NCI-H1105 (cell line): Measurements from ENCODE around the gene DOK6.
"Not testable (repeated sequence)": the region's sequence is repeated elsewhere in the genome, so short reads cannot be mapped to it uniquely, and the experiment has no call there.

Experiments used
- DNase-seq: peaks from one replicate; lab custom pipeline; 2025; lab: John Stamatoyannopoulos, UW

Gene DOK6

GRCh38 chr18:69871363-69871762, 470.7 kb downstream of the DOK6 start:
- no peak for DNase-seq

- DNase-seq: no peak
These were observed 472.0 kb downstream of the DOK6 start for GRCh38 chr18:69872661-69873060.

GRCh38 chr18:69874058-69874457, 473.4 kb downstream of the DOK6 start:
- DNase-seq: no peak

- no peak for DNase-seq
These were observed 475.8 kb downstream of the DOK6 start for GRCh38 chr18:69876490-69876889.

- DNase-seq: no peak
These were observed 477.7 kb downstream of the DOK6 start for GRCh38 chr18:69878213-69878933.

GRCh38 chr18:69879051-69879450, 478.4 kb downstream of the DOK6 start:
- not testable (repeated sequence) for DNase-seq

- no peak for DNase-seq
These were observed 479.4 kb downstream of the DOK6 start for GRCh38 chr18:69880083-69880482.

GRCh38 chr18:69882965-69883668, 482.4 kb downstream of the DOK6 start:
- DNase-seq: no peak

GRCh38 chr18:69883781-69884180, 483.1 kb downstream of the DOK6 start:
- no peak for DNase-seq

- DNase-seq: no peak
These were observed 484.7 kb downstream of the DOK6 start for GRCh38 chr18:69885355-69885754.

GRCh38 chr18:69885841-69886531, 485.3 kb downstream of the DOK6 start:
- DNase-seq: no peak

GRCh38 chr18:69887256-69887655, 486.6 kb downstream of the DOK6 start:
- DNase-seq: no peak

GRCh38 chr18:69889009-69889408, 488.3 kb downstream of the DOK6 start:
- no peak for DNase-seq

- no peak for DNase-seq
These were observed 489.9 kb downstream of the DOK6 start for GRCh38 chr18:69890558-69890957.

GRCh38 chr18:69894467-69894866, 493.8 kb downstream of the DOK6 start:
- no peak for DNase-seq

- DNase-seq: no peak
These were observed 494.7 kb downstream of the DOK6 start for GRCh38 chr18:69895066-69896047.

GRCh38 chr18:69897397-69898108, 496.9 kb downstream of the DOK6 start:
- no peak for DNase-seq

- no peak for DNase-seq
These were observed 497.7 kb downstream of the DOK6 start for GRCh38 chr18:69898241-69898861.
